NK-92 treated with Interleukin-12 subunit alpha and Interleukin-12 subunit beta, amount 100 ng/mL, for 24 hours (cell line): Measurements from ENCODE around the gene TRAPPC13.
A peak's percentile ranks its signal among the peaks of the same experiment; 100 is the strongest.
"Not testable (repeated sequence)": the region's sequence is repeated elsewhere in the genome, so short reads cannot be mapped to it uniquely, and the experiment has no call there.

ENCODE experiments used
- DNase-seq: peaks from one replicate; lab custom pipeline; 2025; lab: John Stamatoyannopoulos, UW

Gene TRAPPC13, protein sequence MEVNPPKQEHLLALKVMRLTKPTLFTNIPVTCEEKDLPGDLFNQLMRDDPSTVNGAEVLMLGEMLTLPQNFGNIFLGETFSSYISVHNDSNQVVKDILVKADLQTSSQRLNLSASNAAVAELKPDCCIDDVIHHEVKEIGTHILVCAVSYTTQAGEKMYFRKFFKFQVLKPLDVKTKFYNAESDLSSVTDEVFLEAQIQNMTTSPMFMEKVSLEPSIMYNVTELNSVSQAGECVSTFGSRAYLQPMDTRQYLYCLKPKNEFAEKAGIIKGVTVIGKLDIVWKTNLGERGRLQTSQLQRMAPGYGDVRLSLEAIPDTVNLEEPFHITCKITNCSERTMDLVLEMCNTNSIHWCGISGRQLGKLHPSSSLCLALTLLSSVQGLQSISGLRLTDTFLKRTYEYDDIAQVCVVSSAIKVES

DNA sequence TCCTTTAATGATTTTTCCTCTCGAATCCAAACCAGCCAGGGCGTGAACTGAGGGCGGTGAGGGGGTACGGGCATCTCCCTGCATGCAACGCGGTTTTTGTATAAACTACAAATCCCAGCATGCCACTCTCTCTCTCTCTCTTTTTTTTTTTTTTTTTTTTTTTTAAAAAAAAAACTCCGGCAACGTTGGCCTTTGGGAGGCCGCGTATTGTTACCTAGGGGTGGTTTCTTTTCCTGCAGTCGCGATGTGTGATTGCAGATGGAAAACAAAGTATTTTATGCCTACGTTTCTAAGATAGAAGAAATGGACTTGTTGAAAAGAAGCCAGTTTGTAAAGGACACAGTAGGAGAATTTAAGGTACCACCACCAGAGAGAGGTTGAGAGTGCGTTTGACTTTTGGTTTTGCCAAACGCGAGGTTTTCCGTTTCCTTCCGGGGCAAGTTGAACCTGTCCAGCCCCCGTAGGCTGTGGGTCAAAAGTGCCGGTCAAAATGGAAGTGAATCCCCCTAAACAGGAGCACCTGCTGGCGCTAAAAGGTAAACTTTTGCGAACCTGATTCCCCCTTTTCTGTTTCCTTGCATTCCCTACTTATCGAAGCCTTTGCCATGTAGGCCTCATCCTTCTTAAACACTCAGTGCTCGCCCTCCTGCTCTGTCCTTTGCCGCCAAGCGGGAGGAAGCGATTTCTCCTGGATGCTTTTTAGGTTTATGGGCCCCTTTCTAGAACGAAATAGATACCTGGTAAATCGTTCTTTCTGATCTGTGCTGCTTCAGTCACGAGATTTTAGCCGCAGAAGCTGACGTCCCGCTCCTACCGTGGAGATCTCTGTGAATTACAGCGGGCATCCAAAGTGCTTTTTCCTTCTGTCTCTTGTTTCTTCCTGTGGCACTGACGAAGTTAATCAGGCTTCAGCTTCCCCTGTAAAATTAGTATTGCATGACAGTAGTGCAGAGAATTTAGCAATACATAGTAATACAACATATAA lies at the start of gene TRAPPC13, which contains the start of gene SHLD3:
TSS of gene TRAPPC13 (plus strand) at position 457 of the 985 bp plus-strand sequence. CDS start at position 491, 34 bp downstream.
TSS of gene SHLD3 (plus strand) at position 457 of the 985 bp plus-strand sequence. CDS start 4,561 bp downstream, outside the sequence.
- peak; percentile 83 for DNase-seq

- DNase-seq, result no peak
Measured at GRCh38 chr5:65577141-65577540, 47.7 kb upstream of the TRAPPC13 start.

DNA sequence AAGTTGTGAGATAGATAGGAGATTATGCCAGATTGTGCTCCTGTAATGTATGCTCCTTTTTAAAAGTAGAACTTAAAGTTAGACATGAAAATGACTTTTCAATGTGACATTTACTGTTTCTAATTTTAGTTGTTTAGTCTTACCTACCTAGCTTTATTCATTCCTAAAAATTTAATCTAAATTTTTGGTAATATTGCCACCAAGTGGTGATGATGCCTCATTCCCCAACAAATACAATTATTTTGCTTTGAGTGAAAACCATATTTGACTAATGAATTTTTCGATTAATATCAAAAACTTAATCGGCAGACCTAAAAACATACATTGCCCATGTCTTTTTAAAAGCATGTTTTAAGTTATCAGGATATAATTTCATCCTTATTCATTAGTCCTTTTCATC lies 36.1 kb upstream of the TRAPPC13 start:
- no peak for DNase-seq

- not testable (repeated sequence) for DNase-seq
Measured at GRCh38 chr5:65601761-65602160, 23.1 kb upstream of the TRAPPC13 start.

- DNase-seq, result no peak
Measured at GRCh38 chr5:65611524-65611923, 13.3 kb upstream of the TRAPPC13 start.

GRCh38 chr5:65612298-65612907 lies 12.4 kb upstream of the TRAPPC13 start:
- no peak for DNase-seq

GRCh38 chr5:65620021-65620420 lies 4.8 kb upstream of the TRAPPC13 start:
- DNase-seq, result no peak

GRCh38 chr5:65621961-65622360 lies 2.9 kb upstream of the TRAPPC13 start:
- DNase-seq, result not testable (repeated sequence)

DNA sequence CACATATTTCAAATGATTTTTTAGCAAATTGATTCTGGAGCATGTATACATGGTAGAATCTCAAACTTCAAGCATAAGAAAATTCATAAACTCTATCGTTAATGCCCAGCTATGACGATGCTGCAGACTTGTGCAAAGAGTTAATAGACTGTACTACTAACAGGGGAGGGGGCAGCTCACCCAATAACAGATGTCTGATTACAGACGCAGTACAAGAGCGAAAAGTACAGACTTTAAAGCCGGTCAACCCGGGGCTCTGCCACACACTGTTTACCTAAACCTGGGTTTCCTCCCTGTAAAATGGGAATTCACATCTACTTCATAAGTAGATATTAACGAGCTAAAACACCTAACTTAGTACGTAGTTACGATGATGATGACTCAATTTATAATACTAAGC lies 1.3 kb upstream of the TRAPPC13 start:
- DNase-seq, result no peak

DNA sequence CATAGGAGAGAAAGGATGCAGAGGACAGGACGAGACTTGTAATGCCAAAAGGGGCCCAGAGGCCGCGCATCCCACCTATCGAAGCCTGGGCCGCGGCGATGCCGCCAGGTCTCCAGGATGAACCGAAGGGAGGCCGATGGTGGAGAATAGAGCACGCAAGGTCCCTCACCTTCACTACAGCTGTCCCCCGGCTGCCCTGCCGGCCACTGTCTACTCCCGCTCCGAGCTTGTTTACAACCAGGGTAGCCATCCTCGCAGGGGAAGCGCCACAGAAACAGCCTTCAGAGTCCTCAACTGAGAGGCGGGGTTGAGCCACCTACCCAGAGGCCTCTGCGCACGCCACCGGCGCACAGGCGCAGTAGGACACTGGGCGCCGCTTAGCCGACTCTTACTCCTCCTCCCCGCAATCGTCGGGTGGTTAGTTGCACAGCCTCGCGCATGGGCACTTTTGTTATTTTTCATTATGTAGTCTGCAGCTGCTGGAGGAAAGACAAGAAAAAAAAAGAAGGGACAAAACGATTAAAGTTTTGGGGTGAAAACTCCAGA lies 729 bp upstream of the TRAPPC13 start, which contains the start of gene TRIM23:
TSS of gene TRIM23 (minus strand) at position 309 of the 546 bp plus-strand sequence. CDS start at position 250, 59 bp downstream.
- peak; percentile 85 for DNase-seq

DNA sequence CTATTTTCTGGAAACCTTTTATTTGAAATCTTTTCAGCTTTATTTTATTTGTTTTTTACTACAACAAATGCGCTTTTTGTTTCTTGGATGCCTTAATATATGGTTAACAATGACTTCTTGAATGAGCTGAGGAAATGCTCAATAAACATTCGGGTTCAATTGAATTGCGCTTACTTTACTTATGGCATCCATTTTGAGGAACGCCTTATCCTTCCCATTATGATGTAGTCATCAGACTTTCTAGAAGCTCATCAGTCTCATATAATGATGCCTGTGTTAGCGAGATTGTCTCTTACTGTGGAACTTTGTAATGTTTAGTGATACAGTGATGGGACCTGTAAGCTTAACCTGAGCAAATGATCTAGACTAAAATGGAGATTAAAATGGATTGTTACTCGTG lies 916 bp downstream of the TRAPPC13 start:
- DNase-seq, result no peak

DNA sequence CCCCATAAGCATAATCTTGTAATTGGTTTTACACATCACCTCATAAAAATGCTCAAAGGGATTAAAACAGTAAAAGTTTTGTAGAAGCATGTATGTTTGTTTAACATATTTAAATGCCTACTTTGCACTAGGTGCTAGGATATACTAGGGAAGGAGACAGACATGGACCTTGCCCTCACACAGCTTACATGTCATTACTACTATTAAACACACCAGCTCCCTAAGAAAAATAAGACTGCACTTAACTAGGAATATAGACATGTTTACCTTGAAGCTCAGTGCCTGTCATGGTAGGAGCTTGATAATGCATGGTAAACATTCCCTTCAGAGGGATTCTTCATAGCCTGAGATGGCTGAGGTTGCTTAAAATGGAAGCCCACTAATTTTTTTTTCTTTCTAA lies 6.2 kb downstream of the TRAPPC13 start:
- DNase-seq, result no peak

DNA sequence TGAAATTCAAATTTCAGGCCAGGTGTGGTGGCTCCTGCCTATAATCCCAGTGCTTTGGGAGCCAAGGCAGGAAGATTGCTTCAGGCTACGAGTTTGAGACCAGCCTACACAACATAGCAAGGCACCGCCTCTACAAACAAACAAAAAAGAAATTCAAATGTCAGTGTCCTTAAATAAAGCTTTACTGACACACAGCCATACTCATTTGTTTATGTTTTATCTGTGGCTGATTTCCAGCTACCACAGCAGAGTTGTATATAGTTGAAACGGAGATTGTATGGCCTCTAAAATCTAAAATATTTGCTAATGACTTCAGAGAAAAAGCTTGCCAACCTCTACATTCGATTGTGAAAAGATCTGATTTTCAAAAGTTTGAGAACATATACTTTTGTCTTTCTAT lies 15.4 kb downstream of the TRAPPC13 start:
- DNase-seq, result no peak

DNA sequence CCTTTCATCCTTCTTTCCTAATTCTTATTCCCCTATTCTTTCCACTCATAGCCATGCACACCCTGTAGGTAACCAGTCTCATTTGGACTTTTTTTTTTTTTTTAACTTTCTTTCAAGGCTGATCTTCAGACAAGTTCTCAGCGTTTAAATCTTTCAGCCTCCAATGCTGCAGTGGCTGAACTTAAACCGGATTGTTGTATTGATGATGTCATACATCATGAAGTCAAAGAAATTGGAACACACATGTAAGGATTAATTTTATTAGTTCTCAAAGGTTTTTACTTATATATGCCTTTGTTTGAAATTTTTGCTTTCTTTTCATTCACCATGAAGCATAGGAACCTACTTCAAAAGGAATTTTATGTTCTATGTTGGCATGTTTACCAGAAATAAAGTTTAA lies 22.1 kb downstream of the TRAPPC13 start:
- DNase-seq, result no peak

DNA sequence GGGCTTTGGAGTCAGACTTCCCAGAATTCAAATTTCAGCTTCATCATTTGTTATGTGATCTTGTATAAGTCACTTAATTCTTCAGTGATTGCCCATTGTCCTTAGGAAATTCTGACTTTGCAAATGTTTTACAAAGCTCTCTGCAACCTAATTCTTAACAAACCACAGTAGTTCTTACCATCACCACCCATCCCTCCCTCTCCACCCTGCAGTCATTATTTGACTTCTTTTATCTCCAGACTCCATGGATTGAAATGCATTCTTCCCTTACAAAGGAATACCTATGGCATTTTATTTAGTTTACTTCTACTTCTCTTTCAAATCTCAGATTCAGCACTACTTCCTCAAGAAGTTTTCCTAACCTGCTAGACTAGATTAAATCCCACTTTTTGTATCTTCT lies 23.1 kb downstream of the TRAPPC13 start:
- no peak for DNase-seq

GRCh38 chr5:65651144-65651543 lies 26.3 kb downstream of the TRAPPC13 start:
- no peak for DNase-seq

DNA sequence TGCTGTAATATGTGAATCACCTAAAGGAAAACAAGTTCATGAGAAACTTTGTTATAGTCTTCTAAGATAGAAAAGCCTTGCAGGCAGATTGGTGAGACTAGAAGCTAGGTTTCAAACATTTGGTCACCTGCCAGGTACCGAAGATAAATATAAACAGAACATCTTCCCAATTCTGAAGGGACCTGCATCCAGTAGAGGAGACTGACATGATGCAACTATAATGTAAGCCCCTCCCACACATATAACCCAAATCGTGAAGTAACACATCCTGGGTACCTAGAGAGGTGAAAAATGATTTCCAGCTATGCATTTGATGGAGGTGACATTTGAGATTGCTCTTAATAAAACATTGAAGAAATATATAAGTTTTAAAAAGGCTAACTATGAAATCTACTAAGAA lies 29.9 kb downstream of the TRAPPC13 start:
- no peak for DNase-seq

- no peak for DNase-seq
Measured at GRCh38 chr5:65663804-65664521, 39.1 kb downstream of the TRAPPC13 start.

DNA sequence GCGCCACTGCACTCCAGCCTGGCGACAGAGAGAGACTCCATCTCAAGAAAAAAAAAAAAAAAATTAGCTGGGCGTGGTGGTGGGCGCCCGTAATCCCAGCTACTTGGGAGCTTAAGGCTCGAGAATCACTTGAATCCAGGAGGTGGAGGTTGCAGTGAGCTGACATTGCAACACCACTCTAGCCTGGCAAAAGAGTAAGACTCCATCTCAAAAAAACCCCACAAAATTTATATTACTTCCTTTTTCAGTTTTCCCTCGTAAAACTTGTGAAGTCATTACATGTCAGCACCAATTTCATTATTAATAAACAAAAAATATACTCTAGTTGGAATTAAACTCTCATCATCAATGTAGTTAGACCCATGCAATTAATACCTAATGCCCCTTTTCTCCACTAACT lies 43.9 kb downstream of the TRAPPC13 start:
- no peak for DNase-seq

GRCh38 chr5:65672796-65673195 lies 48.0 kb downstream of the TRAPPC13 start:
- DNase-seq, result no peak

- no peak for DNase-seq
Measured at GRCh38 chr5:65674749-65675148, 49.9 kb downstream of the TRAPPC13 start.
